ENCODE results near the gene GJB4. TPM values are rescaled to one million over a fixed set of nuclear protein-coding genes. Genes with fewer than 3 reads are reported as not detected.

GJB4 gene
- total and polyA plus RNA-seq, 7 donors: not detected

- peaks cover 0 to 25% (median 5%) of the 10 kb centered on the region in 3 donors for H3K27me3 ChIP-seq (ENCODE audit: insufficient read depth in 3 of 3, low read length in 2 of 3)
- H3K27ac ChIP-seq: no peak overlapping the region
- no peak for TF ChIP-seq CTCF (IDR thresholded peaks at IDR 0.05)
These were observed 15.4 kb downstream of the GJB4 start for GRCh38 chr1:34774957-34775356.

GRCh38 chr1:34776911-34777310 is 17.4 kb downstream of the GJB4 start:
- H3K9me3 ChIP-seq: no peaks in the 10 kb centered on the region
- H3K27ac ChIP-seq: no peak overlapping the region
- H3K36me3 ChIP-seq (ENCODE audit: insufficient read depth in 1 of 2, low read depth in 1 of 2): no peaks in the 10 kb centered on the region
- no peak overlapping the region for H3K4me3 ChIP-seq
- ATAC-seq: no peak
- no peak for TF ChIP-seq CTCF (IDR thresholded peaks at IDR 0.05)
- 69 to 78% (median 77%) methylated on average over 3 of the region's 3 CpGs for WGBS, 3 donors
- intact Hi-C loops (cut with DNase I): no loop called here
- peaks cover 0 to 44% (median 11%) of the 10 kb centered on the region in 3 donors for H3K27me3 ChIP-seq (ENCODE audit: insufficient read depth in 3 of 3, low read length in 2 of 3)
- H3K4me1 ChIP-seq: no peaks in the 10 kb centered on the region
- peak in 1 of 2 donors; percentile 18 for DNase-seq

More at GRCh38 chr1:34774957-34775356, 15.4 kb downstream of the GJB4 start:
- ATAC-seq (no peak), DNase-seq (no peak)
- intact Hi-C loops (cut with DNase I): no loop called here
- Histone ChIP-seq H3K4me1 (no peaks in the 10 kb centered on the region), H3K36me3 (ENCODE audit: insufficient read depth in 1 of 2, low read depth in 1 of 2) (no peaks in the 10 kb centered on the region), H3K9me3 (no peaks in the 10 kb centered on the region), H3K4me3 (no peak overlapping the region)
- 46 to 68% (median 55%) methylated on average over 8 of the region's 8 CpGs for WGBS, 3 donors

- H3K27me3 ChIP-seq (ENCODE audit: insufficient read depth in 3 of 3, low read length in 2 of 3): peaks cover 0 to 53% (median 17%) of the 10 kb centered on the region in 3 donors
- no peak overlapping the region for H3K27ac ChIP-seq
- no peak for TF ChIP-seq CTCF (IDR thresholded peaks at IDR 0.05)
- intact Hi-C loops (cut with DNase I): no loop called here
- H3K9me3 ChIP-seq: no peaks in the 10 kb centered on the region
- no peak overlapping the region for H3K4me3 ChIP-seq
- ATAC-seq (no peak), DNase-seq (peak in 1 of 2 donors; percentile 8)
- no peaks in the 10 kb centered on the region for H3K4me1 ChIP-seq
- no peaks in the 10 kb centered on the region for H3K36me3 ChIP-seq (ENCODE audit: insufficient read depth in 1 of 2, low read depth in 1 of 2)
- WGBS, 3 donors: 55 to 72% (median 57%) methylated on average over 10 of the region's 10 CpGs
These were observed 18.2 kb downstream of the GJB4 start for GRCh38 chr1:34777519-34778321.

- no peaks in the 10 kb centered on the region for H3K4me1 ChIP-seq
- no peak for ATAC-seq
- no peaks in the 10 kb centered on the region for H3K36me3 ChIP-seq (ENCODE audit: insufficient read depth in 1 of 2, low read depth in 1 of 2)
- H3K9me3 ChIP-seq: no peaks in the 10 kb centered on the region
- no peak for TF ChIP-seq CTCF (IDR thresholded peaks at IDR 0.05)
- no peak overlapping the region for H3K4me3 ChIP-seq
- no peak for DNase-seq
- peaks cover 0 to 59% (median 19%) of the 10 kb centered on the region in 3 donors for H3K27me3 ChIP-seq (ENCODE audit: insufficient read depth in 3 of 3, low read length in 2 of 3)
- no peak overlapping the region for H3K27ac ChIP-seq
- WGBS, 3 donors: 64 to 75% (median 73%) methylated on average over 6 of the region's 6 CpGs
- intact Hi-C loops (cut with DNase I): no loop called here
These were observed 18.8 kb downstream of the GJB4 start for GRCh38 chr1:34778381-34778780.
